Left renal cortex interstitium (tissue), 4 donors: ENCODE measurements around the gene AFTPH. TPM values are rescaled to one million over a fixed set of nuclear protein-coding genes. Genes with fewer than 3 reads are reported as not detected.

ENCODE experiments used
- polyA plus RNA-seq, 4 donors: library from polyadenylated mRNA; unstranded; fragments of 120-200 nt; gene quantifications; one replicate each; pipeline ENCODE4 v1.2.1, GENCODE V29; 2013; ENCODE audit not compliant: insufficient read length in 4 of 4

AFTPH gene
- polyA plus RNA-seq, 4 donors: 55.7 to 79.0 (median 69.2) TPM

Other genes starting within 250 kb of the AFTPH start
- gene LGALSL, start 70.2 kb upstream of the AFTPH start, polyA plus RNA-seq: 10 to 100 TPM; 31.3 to 42.2 (median 32.2) TPM
- 10 to 100 TPM; 22.8 to 24.6 (median 23.3) TPM for gene SERTAD2, start 129.6 kb downstream of the AFTPH start, polyA plus RNA-seq